Mesenteric fat pad (tissue), 1 donor: Measurements from ENCODE around the gene EIF4B. TPM values are rescaled to one million over a fixed set of nuclear protein-coding genes. Genes with fewer than 3 reads are reported as not detected.

Experiments
- DNase-seq: peaks from one replicate; pipeline ENCODE4 v3.0.0-alpha.2; 2020; ENCODE audit warnings: low spot score
- total RNA-seq: library from RNA; stranded (reverse); fragmentation: NEBNext Ultra II Directional; extraction: Animal tissue kit (Norgen Biotek cat#: 25700); gene quantifications from one replicate; pipeline ENCODE4 v1.2.1, GENCODE V29; 2021
- donor health status: DM: yes; HTN: yes; CAD: no.

The EIF4B gene
- total RNA-seq, 1 donor from 2014 or later, result 393 TPM

- peak; percentile 87 for DNase-seq
Measured at GRCh38 chr12:53056901-53057300, 50.6 kb downstream of the EIF4B start.

- peak; percentile 85 for DNase-seq
Measured at GRCh38 chr12:53057816-53058500, 51.7 kb downstream of the EIF4B start.

- DNase-seq, result no peak
Measured at GRCh38 chr12:53058674-53059433, 52.6 kb downstream of the EIF4B start.

GRCh38 chr12:53059434-53060063, 53.3 kb downstream of the EIF4B start:
- peak; percentile 87 for DNase-seq

- DNase-seq, result no peak
Measured at GRCh38 chr12:53060064-53060720, 53.9 kb downstream of the EIF4B start.

GRCh38 chr12:53060721-53061276, 54.5 kb downstream of the EIF4B start:
- DNase-seq, result peak; percentile 88

GRCh38 chr12:53061404-53062010, 55.3 kb downstream of the EIF4B start:
- no peak for DNase-seq

- peak; percentile 87 for DNase-seq
Measured at GRCh38 chr12:53062011-53062961, 56.0 kb downstream of the EIF4B start.

- DNase-seq, result peak; percentile 85
Measured at GRCh38 chr12:53062977-53063707, 56.9 kb downstream of the EIF4B start.

GRCh38 chr12:53063708-53064612, 57.7 kb downstream of the EIF4B start:
- peak; percentile 89 for DNase-seq

GRCh38 chr12:53064613-53065436, 58.6 kb downstream of the EIF4B start:
- peak; percentile 64 for DNase-seq

GRCh38 chr12:53065470-53065869, 59.2 kb downstream of the EIF4B start:
- DNase-seq, result peak; percentile 75

GRCh38 chr12:53065975-53066931, 60.0 kb downstream of the EIF4B start:
- peak; percentile 93 for DNase-seq

GRCh38 chr12:53067074-53067992, 61.1 kb downstream of the EIF4B start:
- peak; percentile 68 for DNase-seq
